WI38 (cell line): Measurements from ENCODE around the gene VSTM1.

Experiments used
- H3K4me3 ChIP-seq: 2 replicates; pipeline ENCODE4 v1.5.1; 2011; ENCODE audit warnings: low read depth, mild to moderate bottlenecking, control low read depth, low read length
- CTCF ChIP-seq: IDR thresholded peaks from 2 replicates; pipeline ENCODE4 v1.5.1; 2012; ENCODE audit warnings: low read depth, mild to moderate bottlenecking, control low read depth, low read length

Gene VSTM1, protein sequence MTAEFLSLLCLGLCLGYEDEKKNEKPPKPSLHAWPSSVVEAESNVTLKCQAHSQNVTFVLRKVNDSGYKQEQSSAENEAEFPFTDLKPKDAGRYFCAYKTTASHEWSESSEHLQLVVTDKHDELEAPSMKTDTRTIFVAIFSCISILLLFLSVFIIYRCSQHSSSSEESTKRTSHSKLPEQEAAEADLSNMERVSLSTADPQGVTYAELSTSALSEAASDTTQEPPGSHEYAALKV

GRCh38 chr19:54063350-54064116, at the start of gene VSTM1:
VSTM1 (minus strand) TSS chr19:54063897; CDS start chr19:54063777, 120 bp downstream.
- no peak for TF ChIP-seq CTCF
- H3K4me3 ChIP-seq, result no peak within 1 kb of the TSS

DNA sequence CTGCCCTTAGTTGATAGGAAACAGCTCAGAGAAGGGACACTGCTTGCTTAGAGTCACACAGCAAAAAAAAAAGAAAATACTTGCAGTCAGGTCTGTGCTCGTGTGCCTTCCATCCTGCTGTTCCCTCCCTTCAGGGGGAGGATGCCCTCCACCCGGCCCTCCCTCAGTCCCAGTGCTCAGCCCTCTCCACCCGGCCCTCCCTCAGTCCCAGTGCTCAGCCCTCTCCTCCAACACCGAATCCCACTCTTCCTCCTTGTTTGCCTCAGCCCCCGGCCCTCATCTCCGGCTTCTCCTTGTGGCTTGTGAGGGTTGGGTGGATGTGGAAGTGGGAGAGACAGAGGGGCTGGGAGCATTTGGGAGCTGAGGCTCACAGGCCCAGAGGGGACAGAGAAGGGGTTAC, 46.0 kb upstream of the VSTM1 start:
- no peak overlapping the region for H3K4me3 ChIP-seq
- no peak for TF ChIP-seq CTCF

DNA sequence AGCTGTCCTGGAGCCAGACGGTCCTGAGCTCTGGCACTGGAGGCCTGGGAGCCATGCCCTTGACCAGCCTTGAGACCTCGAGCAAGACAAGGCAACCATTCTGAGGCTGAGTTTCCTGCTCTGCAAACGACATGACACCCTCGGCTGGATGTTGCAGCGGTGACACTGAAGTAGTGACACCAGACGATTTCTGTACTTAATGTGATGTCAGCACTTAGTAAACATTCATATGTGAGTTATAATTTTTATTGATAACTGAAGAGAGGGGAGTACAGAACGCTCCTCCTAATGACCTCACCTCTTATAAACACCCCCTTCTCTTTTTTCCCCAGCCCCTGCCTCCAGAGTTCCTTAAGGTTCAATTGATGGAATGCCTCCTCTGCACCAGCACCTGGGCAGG, 44.8 kb upstream of the VSTM1 start:
- H3K4me3 ChIP-seq, result no peak overlapping the region
- no peak for TF ChIP-seq CTCF

GRCh38 chr19:54107876-54108490, 44.3 kb upstream of the VSTM1 start:
- H3K4me3 ChIP-seq, result no peak overlapping the region
- no peak for TF ChIP-seq CTCF

GRCh38 chr19:54106716-54107115, 43.0 kb upstream of the VSTM1 start:
- no peak for TF ChIP-seq CTCF
- no peak overlapping the region for H3K4me3 ChIP-seq

GRCh38 chr19:54105796-54106195, 42.1 kb upstream of the VSTM1 start:
- no peak for TF ChIP-seq CTCF
- H3K4me3 ChIP-seq, result no peak overlapping the region
